ENCODE results near the gene GYPC.

DNA sequence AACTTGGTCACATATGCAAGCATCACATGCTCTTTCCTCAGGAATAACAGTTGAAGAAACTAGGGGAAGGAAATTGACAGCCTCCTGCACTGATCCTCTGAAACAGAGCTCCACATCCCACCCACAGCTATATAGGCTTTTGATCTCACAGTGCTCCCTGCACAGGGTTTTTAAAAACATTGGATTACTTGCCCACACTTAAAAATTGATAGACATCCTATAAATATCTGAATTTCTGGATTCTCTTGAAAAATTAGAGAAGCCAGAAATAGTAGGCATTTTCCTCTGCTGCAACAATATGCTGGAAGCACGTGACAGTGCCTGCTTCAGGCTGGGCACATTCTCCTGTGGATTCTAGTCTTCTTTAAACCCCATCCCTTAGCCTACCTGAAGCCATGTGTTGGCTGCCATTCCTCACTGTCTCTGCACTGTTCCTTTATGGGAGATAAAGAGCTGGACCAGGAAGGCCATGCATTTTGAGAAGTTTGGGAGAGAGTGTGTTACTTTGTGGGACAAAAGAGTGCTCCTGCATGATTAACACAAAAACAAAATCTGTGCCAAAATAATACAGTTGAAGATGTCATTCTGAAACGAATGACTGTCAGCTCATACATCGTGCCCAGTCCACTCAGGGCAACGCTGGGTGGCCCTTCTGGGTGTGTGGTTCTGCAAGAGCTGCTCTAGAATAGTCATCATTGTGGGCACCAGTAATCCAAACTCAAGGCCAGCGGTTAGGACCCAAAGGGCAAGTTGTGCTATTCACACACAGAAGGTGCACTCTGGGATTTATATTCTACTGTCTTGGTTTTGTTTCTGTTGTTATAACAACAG lies 59.8 kb downstream of the GYPC start:
- TF ChIP-seq CTCF (IDR thresholded peaks at IDR 0.05; ENCODE audit: low read depth, low read length, missing input control) (no peak), GABPA (IDR thresholded peaks at IDR 0.05 in 1 of 2, conservative IDR thresholded peaks at IDR 0.05 in 1 of 2) (no peak), YY1 (IDR thresholded peaks at IDR 0.05) (no peak), NR2F2 (IDR thresholded peaks at IDR 0.05) (no peak), JUND (IDR thresholded peaks at IDR 0.05) (no peak)

All from liver (tissue), 3 donors.